Caco-2 (cell line): Measurements from ENCODE around the gene HOXB4. TPM values are rescaled to one million over a fixed set of nuclear protein-coding genes. Genes with fewer than 3 reads are reported as not detected.

Experiments used
- BruUV-seq: library from RNA; stranded (reverse); fragments of 400-500 nt; replicated peaks from 2 replicates; lab custom pipeline; 2021; lab: Mats Ljungman, UMichigan
- CTCF ChIA-PET: fragments of 300-600 bp; sonication (Branson Sonifier 250); formaldehyde crosslinking; loops from one replicate; lab custom pipeline; 2022; ENCODE audit warnings: antibody characterized with exemption; lab: Charles Lee
- POLR2A ChIA-PET: fragments of 300-600 bp; sonication (Branson Sonifier 250); formaldehyde crosslinking; loops from one replicate; lab custom pipeline; 2022; ENCODE audit warnings: antibody characterized with exemption; lab: Charles Lee
- DNase-seq, 2 experiments: peaks; one replicate each; pipeline versions ENCODE4 v3.0.0 to v3.0.0-alpha.2; 2020 to 2022
- H3K27me3 ChIP-seq: replicated peaks from 2 replicates; pipeline ENCODE4 v1.6.0; 2011; ENCODE audit warnings: low read length; ENCODE audit not compliant: control insufficient read depth, insufficient read depth
- H3K36me3 ChIP-seq: 2 replicates; pipeline ENCODE4 v1.5.1; 2011; ENCODE audit warnings: low read length; ENCODE audit not compliant: control insufficient read depth, insufficient read depth
- H3K4me1 ChIP-seq: fragments of 250-450 bp; sonication (Bioruptor Pico); 2 replicates; pipeline ENCODE4 v1.5.1; 2020; ENCODE audit warnings: mild to moderate bottlenecking
- H3K4me3 ChIP-seq: 2 replicates; pipeline ENCODE4 v1.5.1; 2011; ENCODE audit warnings: low read depth, mild to moderate bottlenecking, control low read depth, low read length
- H3K9me3 ChIP-seq: fragments of 250-450 bp; sonication (Bioruptor Pico); 2 replicates; pipeline ENCODE4 v1.5.1; 2020; ENCODE audit warnings: mild to moderate bottlenecking, moderate library complexity
- H3K27ac Mint-ChIP-seq: one replicate; pipeline ENCODE4 v1.8.0; 2022; ENCODE audit warnings: mixed read lengths; ENCODE audit not compliant: unreplicated experiment
- H3K27me3 Mint-ChIP-seq: one replicate; pipeline ENCODE4 v1.8.0; 2022; ENCODE audit warnings: mixed read lengths; ENCODE audit not compliant: insufficient read depth, unreplicated experiment
- H3K36me3 Mint-ChIP-seq: one replicate; pipeline ENCODE4 v1.8.0; 2022; ENCODE audit warnings: mild to moderate bottlenecking, mixed read lengths; ENCODE audit not compliant: insufficient read depth, unreplicated experiment
- H3K4me1 Mint-ChIP-seq: one replicate; pipeline ENCODE4 v1.8.0; 2022; ENCODE audit warnings: low read depth, mixed read lengths; ENCODE audit not compliant: unreplicated experiment
- H3K4me3 Mint-ChIP-seq: one replicate; pipeline ENCODE4 v1.8.0; 2022; ENCODE audit warnings: mild to moderate bottlenecking, moderate library complexity, mixed read lengths; ENCODE audit not compliant: unreplicated experiment
- H3K9me3 Mint-ChIP-seq: one replicate; pipeline ENCODE4 v1.8.0; 2022; ENCODE audit warnings: mixed read lengths; ENCODE audit not compliant: unreplicated experiment
- intact Hi-C: fragments of 100-400 bp; cut with micrococcal nuclease; formaldehyde crosslinking; loops from one replicate; pipeline ENCODE4 v1.10.0; 2022; ENCODE audit not compliant: unreplicated experiment
- total RNA-seq: library from RNA; stranded (reverse); gene quantifications from 2 replicates; pipeline ENCODE4 v1.2.3, GENCODE V29; 2022
- TF ChIP-seq, protein P1 (sequence below), 2 experiments: fragments of 200-600 bp in 1 of 2; IDR thresholded peaks; 1 replicate in 1 of 2; 2 replicates in 1 of 2; pipeline versions ENCODE4 v1.5.1 to v1.8.0; 2011 to 2022; ENCODE audit warnings: antibody characterized with exemption in 1 of 2, control low read depth in 1 of 2, inconsistent platforms in 1 of 2, low read depth in 1 of 2, low read length in 1 of 2, mild to moderate bottlenecking in 1 of 2, moderate library complexity in 1 of 2; ENCODE audit not compliant: insufficient read depth in 1 of 2, severe bottlenecking in 1 of 2, unreplicated experiment in 1 of 2

Gene HOXB4
- total RNA-seq, 1 experiment from 2014 or later, result 3.4 TPM

DNA sequence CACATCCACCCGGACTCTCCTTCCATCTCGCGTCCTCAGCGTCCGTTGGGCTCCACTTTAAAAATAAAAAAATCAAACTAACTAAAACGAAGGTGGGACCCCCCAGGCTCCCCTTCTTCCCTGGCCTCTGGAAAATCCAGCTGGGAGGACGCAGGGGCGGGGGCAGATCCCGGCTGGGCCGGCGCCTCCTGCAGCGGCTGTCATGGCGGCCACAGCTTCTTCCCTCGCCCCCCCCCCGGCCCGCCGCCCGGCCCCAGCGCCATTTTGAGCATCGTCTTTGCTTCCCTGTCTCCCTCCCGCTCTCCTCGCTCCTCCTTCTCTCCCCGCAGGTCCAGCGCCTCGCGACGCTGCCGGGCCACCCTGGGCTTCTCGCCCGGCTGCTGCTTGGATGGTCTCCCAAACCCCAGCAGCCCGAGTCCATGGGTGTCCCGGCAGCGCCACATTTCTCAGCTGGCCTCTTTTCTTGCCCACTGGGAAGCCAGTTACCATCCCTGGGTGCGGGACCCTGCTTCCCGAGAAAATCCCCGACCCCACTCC is 36.5 kb downstream of the HOXB4 start:
- no peaks in the 10 kb centered on the region for H3K27me3 ChIP-seq
- no peak overlapping the region for H3K4me3 Mint-ChIP-seq

DNA sequence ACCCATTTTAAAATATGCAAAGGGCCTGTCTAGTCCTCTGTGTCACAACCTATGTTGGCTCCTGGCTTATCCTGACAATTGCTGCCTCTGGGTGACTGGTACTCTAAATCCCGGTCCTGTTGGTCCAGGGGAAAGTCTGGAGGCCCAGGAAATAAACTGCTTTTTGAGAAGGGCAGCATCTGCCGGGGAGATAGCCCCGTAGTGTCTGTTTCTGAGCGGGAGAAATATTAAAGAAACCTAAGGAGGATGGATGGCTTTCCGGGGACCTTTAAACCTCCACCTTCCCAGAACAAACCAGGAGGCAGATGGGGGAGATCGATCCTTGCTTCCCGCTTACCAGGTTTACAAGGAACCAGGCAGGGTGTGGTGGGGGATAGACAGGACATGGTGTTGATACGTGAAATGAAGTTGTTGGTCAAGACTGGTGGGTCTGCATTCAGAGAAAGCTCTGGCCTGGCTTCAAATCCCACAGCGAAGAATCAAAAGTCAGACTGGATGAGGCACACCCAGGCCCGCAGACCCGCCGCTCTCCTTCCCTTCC is 37.0 kb downstream of the HOXB4 start:
- H3K4me1 ChIP-seq, result no peaks in the 10 kb centered on the region
- H3K27me3 ChIP-seq, result no peaks in the 10 kb centered on the region
- no peaks in the 10 kb centered on the region for H3K9me3 ChIP-seq
- TF ChIP-seq, protein P1, sequence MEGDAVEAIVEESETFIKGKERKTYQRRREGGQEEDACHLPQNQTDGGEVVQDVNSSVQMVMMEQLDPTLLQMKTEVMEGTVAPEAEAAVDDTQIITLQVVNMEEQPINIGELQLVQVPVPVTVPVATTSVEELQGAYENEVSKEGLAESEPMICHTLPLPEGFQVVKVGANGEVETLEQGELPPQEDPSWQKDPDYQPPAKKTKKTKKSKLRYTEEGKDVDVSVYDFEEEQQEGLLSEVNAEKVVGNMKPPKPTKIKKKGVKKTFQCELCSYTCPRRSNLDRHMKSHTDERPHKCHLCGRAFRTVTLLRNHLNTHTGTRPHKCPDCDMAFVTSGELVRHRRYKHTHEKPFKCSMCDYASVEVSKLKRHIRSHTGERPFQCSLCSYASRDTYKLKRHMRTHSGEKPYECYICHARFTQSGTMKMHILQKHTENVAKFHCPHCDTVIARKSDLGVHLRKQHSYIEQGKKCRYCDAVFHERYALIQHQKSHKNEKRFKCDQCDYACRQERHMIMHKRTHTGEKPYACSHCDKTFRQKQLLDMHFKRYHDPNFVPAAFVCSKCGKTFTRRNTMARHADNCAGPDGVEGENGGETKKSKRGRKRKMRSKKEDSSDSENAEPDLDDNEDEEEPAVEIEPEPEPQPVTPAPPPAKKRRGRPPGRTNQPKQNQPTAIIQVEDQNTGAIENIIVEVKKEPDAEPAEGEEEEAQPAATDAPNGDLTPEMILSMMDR (IDR thresholded peaks at IDR 0.05; ENCODE audit: insufficient read depth in 1 of 2, low read depth in 1 of 2, low read length in 1 of 2, severe bottlenecking in 1 of 2, unreplicated experiment in 1 of 2), result no peak
- ChIA-PET CTCF (no interaction called here), POLR2A (no interaction called here)
- Mint-ChIP-seq H3K27ac (no peak overlapping the region), H3K27me3 (peaks cover 8% of the 10 kb centered on the region), H3K36me3 (no peaks in the 10 kb centered on the region), H3K4me1 (peaks cover 11% of the 10 kb centered on the region), H3K4me3 (peak overlapping the region; percentile 6), H3K9me3 (no peaks in the 10 kb centered on the region)
- intact Hi-C loops, result no loop called here
- DNase-seq, result no peak
- no peaks in the 10 kb centered on the region for H3K36me3 ChIP-seq
- no TSS peak for BruUV-seq
- H3K4me3 ChIP-seq, result no peak overlapping the region

More for the DNA sequence above, 36.5 kb downstream of the HOXB4 start:
- H3K4me1 Mint-ChIP-seq, result peaks cover 11% of the 10 kb centered on the region
- Histone ChIP-seq H3K9me3 (no peaks in the 10 kb centered on the region), H3K4me1 (peaks cover 3% of the 10 kb centered on the region; the same call in 1 of the 2 replicates), H3K4me3 (no peak overlapping the region), H3K36me3 (no peaks in the 10 kb centered on the region)
- no peak overlapping the region for H3K27ac Mint-ChIP-seq
- ChIA-PET POLR2A (no interaction called here), CTCF (no interaction called here)
- H3K27me3 Mint-ChIP-seq, result peaks cover 8% of the 10 kb centered on the region
- DNase-seq, result no peak
- no TSS peak for BruUV-seq
- no peaks in the 10 kb centered on the region for H3K9me3 Mint-ChIP-seq
- TF ChIP-seq, protein P1 (IDR thresholded peaks at IDR 0.05; ENCODE audit: insufficient read depth in 1 of 2, low read depth in 1 of 2, low read length in 1 of 2, severe bottlenecking in 1 of 2, unreplicated experiment in 1 of 2), result no peak
- intact Hi-C loops, result loop anchor here (2.0 kb wide), 2 partner anchors 19 to 49 kb away; no protein-coding TSS in a partner anchor
- no peaks in the 10 kb centered on the region for H3K36me3 Mint-ChIP-seq

DNA sequence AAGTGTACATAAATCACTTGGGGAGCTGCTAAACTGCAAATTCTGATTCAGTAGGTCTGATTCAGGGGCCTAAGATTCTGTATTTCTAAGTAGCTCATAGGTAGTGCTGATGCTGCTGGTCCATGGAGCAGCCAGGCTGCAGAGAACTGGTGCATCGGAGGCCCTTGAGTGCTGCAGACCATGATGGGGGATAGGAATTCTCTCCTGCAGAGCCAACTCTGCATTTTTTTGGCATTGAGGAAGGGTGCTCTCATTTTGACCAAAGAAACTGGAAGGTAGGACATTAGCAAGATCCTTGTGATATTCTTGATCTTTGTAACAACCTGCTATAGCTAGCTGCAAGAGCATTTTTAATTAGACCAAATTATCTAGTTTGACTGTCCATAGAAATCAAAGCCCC is 37.9 kb downstream of the HOXB4 start:
- no TSS peak for BruUV-seq
- no peaks in the 10 kb centered on the region for H3K36me3 Mint-ChIP-seq
- Histone ChIP-seq H3K4me1 (no peaks in the 10 kb centered on the region), H3K36me3 (no peaks in the 10 kb centered on the region), H3K4me3 (no peak overlapping the region), H3K27me3 (no peaks in the 10 kb centered on the region), H3K9me3 (no peaks in the 10 kb centered on the region)
- ChIA-PET POLR2A (no interaction called here), CTCF (interaction anchor here (0.5 to 0.8 kb wide), 2 partner anchors 15 to 601 kb away, joined by 3 to 6 read pairs; no protein-coding TSS in a partner anchor)
- intact Hi-C loops, result no loop called here
- H3K4me3 Mint-ChIP-seq, result no peak overlapping the region
- no peak overlapping the region for H3K27ac Mint-ChIP-seq
- TF ChIP-seq, protein P1 (IDR thresholded peaks at IDR 0.05; ENCODE audit: insufficient read depth in 1 of 2, low read depth in 1 of 2, low read length in 1 of 2, severe bottlenecking in 1 of 2, unreplicated experiment in 1 of 2), result no peak
- peaks cover 8% of the 10 kb centered on the region for H3K27me3 Mint-ChIP-seq
- no peak for DNase-seq
- H3K9me3 Mint-ChIP-seq, result no peaks in the 10 kb centered on the region
- H3K4me1 Mint-ChIP-seq, result peaks cover 11% of the 10 kb centered on the region
